IPS-18a (cell line): ENCODE measurements around the gene GOLGA2.

Experiments used
- H3K27ac ChIP-seq: one replicate; pipeline ENCODE4 v1.5.1; 2013; ENCODE audit warnings: low read length
- H3K27me3 ChIP-seq: one replicate; pipeline ENCODE4 v1.6.1; 2013; ENCODE audit warnings: mild to moderate bottlenecking, low read length; ENCODE audit not compliant: control insufficient read depth, insufficient read depth
- H3K36me3 ChIP-seq: one replicate; pipeline ENCODE4 v1.6.1; 2013; ENCODE audit warnings: low read depth, low read length; ENCODE audit not compliant: control insufficient read depth
- H3K4me1 ChIP-seq: one replicate; pipeline ENCODE4 v1.6.1; 2013; ENCODE audit warnings: low read depth, low read length; ENCODE audit not compliant: control insufficient read depth
- H3K4me3 ChIP-seq: one replicate; pipeline ENCODE4 v1.5.1; 2013; ENCODE audit warnings: low read length
- H3K9ac ChIP-seq: one replicate; pipeline ENCODE4 v1.6.1; 2013; ENCODE audit warnings: mild to moderate bottlenecking, low read length, moderate library complexity
- H3K9me3 ChIP-seq: one replicate; pipeline ENCODE4 v1.6.1; 2013; ENCODE audit warnings: low read depth, low read length; ENCODE audit not compliant: control insufficient read depth

Gene GOLGA2

DNA sequence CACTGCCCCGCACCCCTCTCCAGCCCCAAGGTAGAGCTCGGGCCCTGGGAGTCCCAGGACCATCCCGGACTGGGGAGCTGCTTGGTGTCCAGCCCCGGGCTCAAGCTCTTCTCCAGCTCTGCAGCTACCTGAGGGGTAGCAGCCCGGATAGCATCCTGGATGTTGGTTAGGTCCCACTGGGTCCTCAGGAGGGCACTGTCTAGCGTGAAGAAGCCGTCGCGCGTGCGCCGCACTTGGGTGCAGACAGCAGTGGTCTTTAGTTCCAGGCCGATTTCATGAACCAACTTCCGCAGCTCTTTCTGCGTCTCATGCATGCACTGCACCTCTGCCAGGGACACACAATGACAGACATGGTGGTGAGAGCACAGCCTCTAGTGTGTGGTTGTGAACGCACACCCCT is 33.7 kb upstream of the GOLGA2 start:
- Histone ChIP-seq H3K4me3 (no peak overlapping the region), H3K36me3 (peaks cover 37% of the 10 kb centered on the region), H3K9me3 (no peaks in the 10 kb centered on the region), H3K9ac (no peak overlapping the region), H3K27me3 (no peaks in the 10 kb centered on the region), H3K27ac (no peak overlapping the region), H3K4me1 (no peaks in the 10 kb centered on the region)

DNA sequence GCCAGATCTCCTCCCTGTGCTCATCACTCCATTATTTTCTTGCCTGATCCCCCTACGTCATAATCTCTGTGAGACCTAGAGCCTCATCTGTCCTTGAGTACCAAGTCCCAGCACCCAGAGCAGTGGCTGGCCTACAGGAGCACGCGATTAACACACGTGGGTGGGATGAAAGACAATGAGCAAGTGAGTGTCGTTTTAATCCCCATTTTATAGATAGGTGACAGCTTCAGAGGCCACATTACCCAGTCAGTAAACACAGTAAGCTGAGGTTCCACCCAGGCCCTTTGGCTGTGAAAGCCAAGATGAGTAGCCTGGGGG is 29.1 kb upstream of the GOLGA2 start:
- Histone ChIP-seq H3K36me3 (peaks cover 13% of the 10 kb centered on the region), H3K27me3 (no peaks in the 10 kb centered on the region), H3K9me3 (no peaks in the 10 kb centered on the region), H3K4me3 (no peak overlapping the region), H3K9ac (no peak overlapping the region), H3K4me1 (no peaks in the 10 kb centered on the region), H3K27ac (no peak overlapping the region)

DNA sequence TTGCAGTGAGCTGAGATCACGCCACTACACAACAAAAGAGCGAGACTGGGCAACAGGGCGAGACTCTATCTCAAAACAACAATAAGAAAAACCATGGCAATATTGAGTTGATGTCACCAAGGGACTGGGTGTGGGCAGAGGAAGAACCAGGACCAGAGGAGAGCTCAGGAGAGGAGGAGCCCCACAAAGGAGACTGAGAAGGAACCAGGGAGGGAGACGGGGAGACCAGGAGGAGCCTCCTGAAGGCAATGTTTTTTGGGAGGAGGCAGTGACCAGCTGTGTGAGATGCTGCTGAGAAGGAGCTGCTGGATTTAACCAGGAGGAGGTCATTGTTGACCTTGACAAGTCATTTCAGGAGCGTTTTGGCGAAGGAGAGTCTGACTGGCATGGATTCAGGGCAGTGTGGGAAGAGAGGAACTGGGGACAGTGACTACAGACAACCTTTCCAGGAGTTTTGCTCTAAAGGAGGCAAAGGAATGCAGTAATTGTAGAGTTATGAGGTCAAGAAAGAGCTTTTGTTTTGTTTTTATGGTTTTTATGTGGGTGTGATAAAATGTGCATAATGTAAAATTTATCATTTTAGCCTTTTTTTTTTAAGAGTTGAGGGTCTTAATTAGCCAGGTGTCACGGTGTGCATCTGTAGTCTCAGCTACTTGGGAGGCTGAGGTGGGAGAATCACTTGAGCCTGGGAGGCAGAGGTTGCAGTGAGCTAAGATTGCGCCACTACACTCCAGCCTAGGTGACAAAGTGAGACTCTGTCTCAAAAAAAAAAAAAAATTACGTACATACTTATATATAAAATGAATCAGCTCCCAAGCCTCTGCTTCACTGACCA is 28.5 kb upstream of the GOLGA2 start:
- Histone ChIP-seq H3K9me3 (no peaks in the 10 kb centered on the region), H3K4me3 (no peak overlapping the region), H3K27ac (no peak overlapping the region), H3K27me3 (no peaks in the 10 kb centered on the region), H3K9ac (no peak overlapping the region), H3K4me1 (no peaks in the 10 kb centered on the region), H3K36me3 (peaks cover 7% of the 10 kb centered on the region)

DNA sequence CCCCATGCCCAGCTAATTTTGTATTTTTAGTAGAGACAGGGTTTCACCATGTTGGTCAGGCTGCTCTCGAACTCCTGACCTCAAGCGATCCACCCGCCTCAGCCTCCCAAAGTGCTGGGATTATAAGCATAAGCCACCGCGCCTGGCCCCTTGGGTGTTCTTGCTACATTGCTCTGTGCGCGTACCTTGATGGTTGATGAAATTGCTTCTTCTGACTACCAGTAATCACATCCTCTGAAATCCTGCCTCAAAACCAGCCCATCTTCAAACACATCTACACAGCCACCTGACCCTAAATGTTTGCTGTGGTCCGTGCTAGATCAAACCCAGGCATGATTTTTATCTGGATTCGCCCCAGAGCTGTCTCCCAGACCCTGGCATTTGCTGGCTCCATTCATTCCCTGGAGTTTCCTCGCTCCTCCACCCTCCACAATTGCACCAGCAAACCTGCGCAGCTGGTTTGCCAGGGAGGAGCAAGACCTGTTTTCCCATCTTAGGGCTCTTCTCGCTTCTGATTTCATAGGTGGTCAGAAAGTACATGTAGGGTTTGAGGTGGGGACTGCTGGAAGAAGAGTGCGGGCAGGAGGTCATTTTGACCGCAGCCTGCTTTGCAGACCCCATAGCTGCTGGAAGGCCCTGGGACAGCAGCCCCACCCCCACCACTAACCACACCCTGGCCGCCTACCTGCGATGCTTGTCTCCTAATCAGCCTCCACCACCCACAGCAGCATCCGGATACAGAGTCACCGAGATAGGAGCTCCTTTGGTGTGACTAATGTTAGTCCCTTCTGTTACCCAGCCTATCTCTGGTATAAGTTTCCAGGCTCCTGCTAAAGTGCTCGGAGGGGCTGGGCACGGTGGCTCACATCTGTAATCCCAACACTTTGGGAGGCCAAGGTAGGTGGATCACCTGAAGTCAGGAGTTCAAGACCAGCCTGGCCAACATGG is 23.0 kb upstream of the GOLGA2 start:
- no peak overlapping the region for H3K9ac ChIP-seq
- H3K27me3 ChIP-seq, result no peaks in the 10 kb centered on the region
- no peak overlapping the region for H3K27ac ChIP-seq
- no peaks in the 10 kb centered on the region for H3K4me1 ChIP-seq
- H3K4me3 ChIP-seq, result no peak overlapping the region
- no peaks in the 10 kb centered on the region for H3K9me3 ChIP-seq
- H3K36me3 ChIP-seq, result no peaks in the 10 kb centered on the region

DNA sequence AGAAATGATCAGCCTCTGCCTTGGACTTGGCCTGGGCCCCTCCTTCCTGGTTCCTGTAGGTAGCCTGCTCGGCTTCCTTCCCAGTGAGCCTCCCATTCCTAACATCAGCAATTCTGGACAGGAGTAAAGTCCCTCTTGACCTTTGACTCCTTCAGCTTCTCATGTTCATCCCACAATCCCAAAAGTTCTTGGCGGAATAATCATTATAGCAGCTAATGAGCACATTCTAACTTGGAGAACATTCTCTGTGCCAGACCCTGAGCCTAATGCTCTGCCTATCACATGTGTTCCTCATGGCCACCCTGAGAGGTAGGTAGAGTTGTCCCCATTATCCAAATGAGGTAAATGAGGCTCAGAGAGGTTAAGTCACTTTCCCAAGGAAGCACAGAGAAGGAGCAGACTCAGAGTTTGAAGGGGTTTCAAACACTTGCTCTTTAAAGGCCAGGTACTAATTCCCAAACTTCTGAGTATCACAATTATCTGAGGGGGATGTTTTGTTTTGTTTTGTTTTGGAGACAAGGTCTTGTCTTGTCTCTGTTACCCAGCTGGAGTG is 21.5 kb upstream of the GOLGA2 start:
- Histone ChIP-seq H3K27me3 (no peaks in the 10 kb centered on the region), H3K36me3 (no peaks in the 10 kb centered on the region), H3K9ac (no peak overlapping the region), H3K4me1 (no peaks in the 10 kb centered on the region), H3K27ac (no peak overlapping the region), H3K4me3 (no peak overlapping the region), H3K9me3 (no peaks in the 10 kb centered on the region)

DNA sequence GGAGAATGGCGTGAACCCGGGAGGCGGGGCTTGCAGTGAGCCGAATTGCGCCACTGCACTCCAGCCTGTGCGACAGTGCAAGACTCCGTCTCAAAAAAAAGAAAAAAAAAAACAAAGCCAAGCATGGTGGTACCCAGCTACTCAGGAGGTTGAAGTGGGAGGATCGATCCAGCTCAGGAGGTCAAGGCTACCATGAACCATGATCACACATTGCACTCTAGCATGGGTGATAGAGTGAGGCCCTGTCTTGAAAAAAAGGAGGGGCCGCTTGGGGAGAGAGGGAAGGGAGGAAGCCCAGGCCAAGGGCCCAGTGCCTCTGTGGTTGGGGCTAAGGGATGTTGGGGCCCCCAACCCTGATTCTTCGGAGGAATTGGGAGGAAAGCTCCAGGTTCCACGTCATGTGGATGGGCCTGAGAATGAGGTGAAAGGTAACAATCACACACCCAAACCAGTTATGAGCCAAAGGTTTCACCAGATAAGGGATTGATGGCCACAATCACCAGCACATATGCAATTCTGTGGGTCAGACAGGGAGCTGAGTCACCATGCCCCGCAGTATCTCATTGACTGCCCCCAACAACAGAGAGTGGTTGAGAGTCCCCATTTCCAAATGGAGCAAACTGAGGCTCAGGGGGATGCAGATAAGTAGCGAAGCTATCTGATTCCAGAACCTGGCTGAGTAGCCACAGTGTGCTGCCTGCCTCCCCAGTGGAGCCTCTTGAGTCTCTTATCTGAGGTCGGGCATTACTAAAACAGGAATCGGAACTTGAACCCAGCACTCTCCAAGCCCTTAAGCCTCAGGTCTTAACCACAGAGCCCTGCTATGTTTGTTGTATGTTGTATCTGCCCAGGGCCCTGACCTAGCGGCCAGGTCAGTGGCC is 20.8 kb upstream of the GOLGA2 start:
- H3K9ac ChIP-seq, result no peak overlapping the region
- H3K4me3 ChIP-seq, result no peak overlapping the region

DNA sequence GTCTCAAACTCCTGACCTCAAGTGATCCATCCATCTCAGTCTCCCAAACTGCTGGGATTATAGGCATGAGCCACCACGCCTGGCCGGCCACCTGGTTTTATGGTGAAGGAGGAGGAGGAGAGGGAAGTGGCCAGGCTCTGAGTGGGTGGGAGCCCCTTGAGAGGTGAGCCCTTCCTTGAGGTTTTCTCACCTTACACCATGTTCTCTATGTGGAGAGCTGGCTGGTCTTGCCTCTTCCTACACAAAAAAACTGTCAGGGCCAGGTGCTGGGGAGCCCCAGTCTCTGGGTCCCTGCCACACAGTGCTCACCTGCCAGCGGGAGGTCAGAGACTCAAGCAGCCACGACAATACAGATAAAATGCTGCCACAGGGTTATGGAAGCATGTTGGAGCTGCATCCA is 18.3 kb upstream of the GOLGA2 start:
- H3K27ac ChIP-seq, result no peak overlapping the region
- H3K9me3 ChIP-seq, result no peaks in the 10 kb centered on the region
- no peaks in the 10 kb centered on the region for H3K27me3 ChIP-seq
- H3K4me1 ChIP-seq, result no peaks in the 10 kb centered on the region
- H3K4me3 ChIP-seq, result no peak overlapping the region
- no peak overlapping the region for H3K9ac ChIP-seq
- H3K36me3 ChIP-seq, result no peaks in the 10 kb centered on the region

More for the DNA sequence above, 20.8 kb upstream of the GOLGA2 start:
- no peaks in the 10 kb centered on the region for H3K9me3 ChIP-seq
- no peaks in the 10 kb centered on the region for H3K4me1 ChIP-seq
- H3K27ac ChIP-seq, result no peak overlapping the region
- H3K27me3 ChIP-seq, result no peaks in the 10 kb centered on the region
- no peaks in the 10 kb centered on the region for H3K36me3 ChIP-seq

DNA sequence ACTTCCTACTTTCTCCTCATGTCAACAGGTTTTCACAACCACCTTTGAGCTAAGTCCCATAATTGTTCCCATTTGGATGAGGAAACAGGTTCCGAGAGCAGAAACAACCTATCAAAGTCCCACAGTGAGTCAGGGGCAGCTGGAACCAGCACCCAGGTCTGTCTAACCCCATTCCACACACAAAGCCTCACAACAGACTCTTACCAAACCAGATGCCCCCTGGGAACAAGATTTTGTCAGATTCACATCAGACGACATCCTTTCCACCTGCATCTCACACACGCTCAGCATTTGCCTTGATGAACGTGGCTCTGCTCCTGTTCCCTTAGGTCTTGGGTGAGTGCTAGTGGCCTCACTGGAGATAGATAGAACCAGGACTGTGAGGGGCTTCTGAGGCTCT is 17.3 kb upstream of the GOLGA2 start:
- no peaks in the 10 kb centered on the region for H3K4me1 ChIP-seq
- H3K36me3 ChIP-seq, result no peaks in the 10 kb centered on the region
- no peaks in the 10 kb centered on the region for H3K9me3 ChIP-seq
- H3K27me3 ChIP-seq, result no peaks in the 10 kb centered on the region
- H3K4me3 ChIP-seq, result no peak overlapping the region
- no peak overlapping the region for H3K9ac ChIP-seq
- no peak overlapping the region for H3K27ac ChIP-seq

DNA sequence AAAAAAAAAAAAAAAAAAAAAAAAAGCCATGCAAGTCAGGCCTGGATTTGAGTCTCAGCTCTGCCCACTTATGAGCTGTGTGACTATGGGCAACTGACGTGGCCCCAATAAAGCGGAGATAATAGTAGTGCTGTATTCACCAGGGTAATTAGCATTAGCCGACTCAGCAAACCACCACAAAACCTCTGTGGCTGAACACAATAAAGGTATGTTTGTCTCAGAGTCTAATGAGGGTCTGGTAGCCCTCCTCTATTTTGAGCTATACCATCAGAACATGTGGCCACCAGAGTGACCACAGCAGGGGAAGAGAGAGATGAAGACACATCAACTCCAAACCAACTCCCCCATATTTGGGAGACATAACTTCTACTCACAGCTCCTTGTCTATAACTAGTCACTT is 16.2 kb upstream of the GOLGA2 start:
- H3K9me3 ChIP-seq, result no peaks in the 10 kb centered on the region
- no peak overlapping the region for H3K4me3 ChIP-seq
- H3K36me3 ChIP-seq, result no peaks in the 10 kb centered on the region
- no peak overlapping the region for H3K27ac ChIP-seq
- no peaks in the 10 kb centered on the region for H3K27me3 ChIP-seq
- H3K9ac ChIP-seq, result no peak overlapping the region
- H3K4me1 ChIP-seq, result no peaks in the 10 kb centered on the region

DNA sequence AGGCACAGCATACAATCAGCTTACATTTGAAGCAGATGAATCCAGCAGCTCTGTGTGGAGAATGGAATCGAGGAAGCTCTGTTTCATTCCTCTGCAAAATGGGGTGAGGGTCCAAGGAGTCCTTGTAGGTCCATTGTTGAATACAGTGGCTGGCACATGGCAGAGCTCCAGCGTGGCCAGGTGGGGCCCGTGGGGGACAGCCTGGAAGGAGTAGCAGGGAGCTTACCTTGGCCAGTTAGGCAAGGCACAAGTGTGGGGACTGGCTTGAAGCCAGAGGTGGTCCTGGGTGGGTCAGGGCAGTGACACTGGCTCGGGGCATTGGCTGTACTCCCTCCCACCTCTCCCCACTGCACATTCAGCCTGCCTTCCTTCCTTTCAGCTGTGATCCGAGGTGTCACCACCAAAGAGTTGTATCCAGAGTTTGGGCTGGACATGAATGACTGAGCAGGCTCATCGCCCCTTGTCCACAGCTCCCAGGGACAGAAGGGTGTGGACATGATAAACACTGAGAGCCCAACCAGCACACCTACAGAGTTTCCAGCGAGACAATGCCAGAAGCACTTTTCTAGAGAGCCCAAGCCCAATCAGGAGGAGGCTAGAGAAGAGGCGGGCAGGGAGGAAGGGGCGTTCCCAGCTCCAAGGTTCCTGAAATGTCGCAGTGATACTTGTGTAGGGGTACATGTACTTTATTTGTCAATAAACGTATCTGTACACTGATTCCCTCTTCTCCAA is 12.6 kb upstream of the GOLGA2 start:
- no peak overlapping the region for H3K4me3 ChIP-seq

More for the DNA sequence above, 12.6 kb upstream of the GOLGA2 start:
- Histone ChIP-seq H3K4me1 (no peaks in the 10 kb centered on the region), H3K9ac (no peak overlapping the region), H3K9me3 (no peaks in the 10 kb centered on the region), H3K36me3 (peaks cover 5% of the 10 kb centered on the region), H3K27me3 (no peaks in the 10 kb centered on the region), H3K27ac (no peak overlapping the region)
